Activated T-helper 1 cell treated with anti-CD3 and anti-CD28 coated beads, Interleukin-12 subunit alpha, Interleukin-12 subunit beta, Interleukin-2, Interleukin-4 antibody, amounts not matched to agents 30 ng/mL and 10 ng/mL and 1 ng/mL, durations not matched to agents 14 hours and 24 hours and 36 hours (primary cell): ENCODE results near the gene PGLYRP2. TPM values are rescaled to one million over a fixed set of nuclear protein-coding genes. Genes with fewer than 3 reads are reported as not detected.

Experiments
- DNase-seq: peaks from one replicate; pipeline ENCODE4 v3.0.0; 2021; ENCODE audit warnings: low spot score
- H3K27ac Mint-ChIP-seq: one replicate; pipeline ENCODE4 v1.8.0; 2021; ENCODE audit warnings: mild to moderate bottlenecking, mixed read lengths
- H3K27me3 Mint-ChIP-seq: one replicate; pipeline ENCODE4 v1.8.0; 2022; ENCODE audit warnings: mild to moderate bottlenecking, moderate library complexity, mixed read lengths; ENCODE audit not compliant: insufficient read depth
- H3K36me3 Mint-ChIP-seq: one replicate; pipeline ENCODE4 v1.8.0; 2021; ENCODE audit warnings: low read depth, mixed read lengths
- H3K4me1 Mint-ChIP-seq: one replicate; pipeline ENCODE4 v1.8.0; 2021; ENCODE audit warnings: low read depth, mixed read lengths
- H3K4me3 Mint-ChIP-seq: one replicate; pipeline ENCODE4 v1.8.0; 2021; ENCODE audit warnings: mild to moderate bottlenecking, moderate library complexity, mixed read lengths
- H3K9me3 Mint-ChIP-seq: one replicate; pipeline ENCODE4 v1.8.0; 2021; ENCODE audit warnings: mixed read lengths
- intact Hi-C: fragments of 100-400 bp; cut with micrococcal nuclease; formaldehyde crosslinking; loops from one replicate; pipeline ENCODE4 v1.15.1; 2024
- total RNA-seq: library from RNA; stranded (reverse); gene quantifications from 2 replicates; pipeline ENCODE4 v1.2.3, GENCODE V29; 2022

The PGLYRP2 gene
- total RNA-seq, 1 donor from 2014 or later: not detected

- H3K9me3 Mint-ChIP-seq: no peaks in the 10 kb centered on the region
- H3K27me3 Mint-ChIP-seq: no peaks in the 10 kb centered on the region
- no peak overlapping the region for H3K4me3 Mint-ChIP-seq
- H3K27ac Mint-ChIP-seq: no peak overlapping the region
- H3K4me1 Mint-ChIP-seq: peaks cover 34% of the 10 kb centered on the region
- H3K36me3 Mint-ChIP-seq: peaks cover 47% of the 10 kb centered on the region
- DNase-seq: no peak
- intact Hi-C loops: no loop called here
These were observed 21.4 kb downstream of the PGLYRP2 start for GRCh38 chr19:15457701-15458484.

- H3K27me3 Mint-ChIP-seq: no peaks in the 10 kb centered on the region
- H3K36me3 Mint-ChIP-seq: peaks cover 46% of the 10 kb centered on the region
- H3K9me3 Mint-ChIP-seq: no peaks in the 10 kb centered on the region
- H3K27ac Mint-ChIP-seq: no peak overlapping the region
- intact Hi-C loops: no loop called here
- H3K4me3 Mint-ChIP-seq: no peak overlapping the region
- peaks cover 27% of the 10 kb centered on the region for H3K4me1 Mint-ChIP-seq
- no peak for DNase-seq
These were observed 22.2 kb downstream of the PGLYRP2 start for GRCh38 chr19:15456871-15457700.

DNA sequence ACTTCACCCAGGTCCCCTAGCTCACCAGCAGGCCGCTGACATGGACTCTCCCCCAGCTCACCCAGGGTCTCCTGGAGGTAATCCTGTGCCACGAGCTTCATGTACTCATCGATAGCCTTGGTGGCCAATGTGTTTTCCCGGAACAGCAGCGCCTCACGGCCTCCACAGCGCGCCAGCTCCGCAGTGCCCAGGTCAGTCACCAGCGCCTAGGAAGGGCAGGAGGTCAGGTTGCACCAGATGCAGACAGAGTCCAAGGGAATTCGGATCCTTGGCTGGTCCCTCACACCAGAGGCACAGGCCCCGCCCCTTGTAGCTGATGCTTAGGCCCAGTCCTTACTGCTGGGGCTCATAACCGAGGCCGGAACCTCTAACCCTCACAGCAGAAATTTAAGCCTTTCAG is 22.9 kb downstream of the PGLYRP2 start:
- Mint-ChIP-seq H3K9me3 (no peaks in the 10 kb centered on the region), H3K36me3 (peaks cover 45% of the 10 kb centered on the region), H3K27ac (no peak overlapping the region), H3K27me3 (no peaks in the 10 kb centered on the region), H3K4me1 (peaks cover 21% of the 10 kb centered on the region), H3K4me3 (no peak overlapping the region)
- no peak for DNase-seq
- intact Hi-C loops: no loop called here

GRCh38 chr19:15455996-15456395 is 23.3 kb downstream of the PGLYRP2 start:
- Mint-ChIP-seq H3K27ac (no peak overlapping the region), H3K4me3 (no peak overlapping the region), H3K36me3 (peaks cover 49% of the 10 kb centered on the region), H3K27me3 (no peaks in the 10 kb centered on the region), H3K4me1 (peaks cover 25% of the 10 kb centered on the region), H3K9me3 (no peaks in the 10 kb centered on the region)
- no peak for DNase-seq
- intact Hi-C loops: no loop called here

- H3K9me3 Mint-ChIP-seq: no peaks in the 10 kb centered on the region
- H3K27ac Mint-ChIP-seq: no peak overlapping the region
- H3K27me3 Mint-ChIP-seq: no peaks in the 10 kb centered on the region
- intact Hi-C loops: no loop called here
- H3K4me1 Mint-ChIP-seq: peaks cover 30% of the 10 kb centered on the region
- no peak overlapping the region for H3K4me3 Mint-ChIP-seq
- H3K36me3 Mint-ChIP-seq: peaks cover 46% of the 10 kb centered on the region
- no peak for DNase-seq
These were observed 25.1 kb downstream of the PGLYRP2 start for GRCh38 chr19:15453906-15454860.

DNA sequence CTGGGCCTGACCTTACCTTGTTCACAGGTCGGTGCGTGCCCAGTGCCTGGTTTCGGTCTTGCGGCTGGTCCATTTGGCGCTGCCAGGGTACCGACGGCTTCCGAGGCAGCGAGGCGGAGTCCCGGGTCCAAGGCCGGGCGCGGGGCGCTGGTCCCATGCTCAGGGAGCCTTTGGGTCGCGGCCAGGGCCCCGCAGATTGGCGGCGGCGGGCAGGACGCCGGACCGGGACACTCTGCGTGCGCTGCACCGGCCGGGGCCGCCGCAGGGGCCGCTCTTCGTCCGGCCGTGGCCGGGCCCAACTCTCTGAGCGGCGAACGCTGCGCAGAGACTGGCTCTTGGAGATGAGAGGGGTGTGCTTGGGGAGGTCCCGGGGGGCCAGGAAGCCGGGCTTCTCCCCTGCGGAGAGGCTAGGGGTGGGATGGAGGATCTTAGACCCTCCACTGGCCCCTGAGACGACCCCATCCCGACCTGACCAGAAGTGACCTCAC is 26.2 kb downstream of the PGLYRP2 start:
- Mint-ChIP-seq H3K9me3 (no peaks in the 10 kb centered on the region), H3K27ac (no peak overlapping the region), H3K36me3 (peaks cover 51% of the 10 kb centered on the region), H3K27me3 (peaks cover 3% of the 10 kb centered on the region), H3K4me3 (no peak overlapping the region), H3K4me1 (peaks cover 38% of the 10 kb centered on the region)
- intact Hi-C loops: no loop called here
- no peak for DNase-seq

- Mint-ChIP-seq H3K4me3 (no peak overlapping the region), H3K4me1 (peaks cover 38% of the 10 kb centered on the region), H3K27ac (no peak overlapping the region), H3K9me3 (no peaks in the 10 kb centered on the region), H3K27me3 (peaks cover 3% of the 10 kb centered on the region), H3K36me3 (peaks cover 48% of the 10 kb centered on the region)
- no peak for DNase-seq
- intact Hi-C loops: no loop called here
These were observed 26.9 kb downstream of the PGLYRP2 start for GRCh38 chr19:15452111-15453047.

- Mint-ChIP-seq H3K4me1 (peaks cover 38% of the 10 kb centered on the region), H3K36me3 (peaks cover 54% of the 10 kb centered on the region), H3K4me3 (peak overlapping the region; percentile 86), H3K9me3 (no peaks in the 10 kb centered on the region), H3K27ac (peak overlapping the region; percentile 98), H3K27me3 (peaks cover 3% of the 10 kb centered on the region)
- no peak for DNase-seq
- intact Hi-C loops: loop anchor here (1.0 kb wide), 2 partner anchors 13 to 31 kb away; no protein-coding TSS in a partner anchor
These were observed 28.8 kb downstream of the PGLYRP2 start for GRCh38 chr19:15450528-15450890.

GRCh38 chr19:15449620-15450527 is 29.4 kb downstream of the PGLYRP2 start, which contains the start of gene WIZ:
Gene WIZ, minus strand, starts transcription at chr19:15449956. Its CDS starts 1,649 bp downstream, at chr19:15448307.
- Mint-ChIP-seq H3K27ac (peak within 1 kb of the TSS; percentile 98), H3K4me3 (peak within 1 kb of the TSS; percentile 86), H3K36me3 (peaks cover 48% of the 10 kb centered on the region), H3K9me3 (no peaks in the 10 kb centered on the region), H3K27me3 (peaks cover 3% of the 10 kb centered on the region), H3K4me1 (peaks cover 32% of the 10 kb centered on the region)
- peak; percentile 74 for DNase-seq
- intact Hi-C loops: loop anchor here (1.0 kb wide), 4 partner anchors 13 to 70 kb away; no protein-coding TSS in a partner anchor

GRCh38 chr19:15448778-15449619 is 30.3 kb downstream of the PGLYRP2 start:
- peaks cover 3% of the 10 kb centered on the region for H3K27me3 Mint-ChIP-seq
- intact Hi-C loops: loop anchor here (1.0 kb wide), 2 partner anchors 16 to 69 kb away; no protein-coding TSS in a partner anchor

More at GRCh38 chr19:15448778-15449619, 30.3 kb downstream of the PGLYRP2 start:
- Mint-ChIP-seq H3K4me3 (peak overlapping the region; percentile 67), H3K27ac (peak overlapping the region; percentile 67), H3K36me3 (peaks cover 42% of the 10 kb centered on the region), H3K4me1 (peaks cover 27% of the 10 kb centered on the region), H3K9me3 (no peaks in the 10 kb centered on the region)
- no peak for DNase-seq
